A549 (cell line): ENCODE data around the gene CPNE4.

ENCODE experiments used
- MYC ChIP-seq: IDR thresholded peaks from 2 replicates; pipeline ENCODE4 v1.6.1; 2012; ENCODE audit warnings: mild to moderate bottlenecking, inconsistent platforms, low read length, improper control_type of control experiment, borderline replicate concordance
- ZSCAN20 ChIP-seq: fragments of 250-450 bp; sonication (Bioruptor Pico); IDR thresholded peaks from 2 replicates; pipeline ENCODE4 v1.8.0; 2022; ENCODE audit warnings: mild to moderate bottlenecking, moderate library complexity

DNA sequence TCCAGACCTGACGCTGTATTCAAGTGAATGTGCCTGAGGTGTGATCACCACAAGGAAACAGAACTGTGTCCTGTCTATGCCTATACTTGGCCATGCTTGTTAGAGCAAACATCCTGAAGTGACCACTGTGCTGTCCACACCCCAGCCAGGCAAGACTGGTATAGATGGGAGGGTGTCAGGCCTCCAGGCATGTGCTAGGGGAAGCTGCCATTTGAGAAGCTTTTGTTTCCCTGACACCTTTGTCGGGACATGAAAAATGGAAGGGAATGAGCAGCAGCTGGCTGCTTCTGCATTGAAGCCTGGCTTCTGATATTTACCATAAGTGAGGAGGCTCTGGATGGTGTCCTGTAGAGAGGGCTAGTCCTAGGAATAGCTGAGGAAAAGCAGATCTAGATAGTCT, 106.2 kb downstream of the CPNE4 start:
- TF ChIP-seq ZSCAN20 (CRISPR knock-in tag), result no peak
- no peak for TF ChIP-seq MYC
